MCF 10A (cell line): ENCODE data around the gene ABLIM2. TPM values are rescaled to one million over a fixed set of nuclear protein-coding genes. Genes with fewer than 3 reads are reported as not detected.

Experiments
- BruUV-seq: library from RNA; stranded (reverse); fragments of 400-500 nt; replicated peaks from 2 replicates; lab custom pipeline; 2021; lab: Mats Ljungman, UMichigan
- CTCF ChIA-PET: fragments of 300-600 bp; sonication (Branson Sonifier 250); formaldehyde crosslinking; extraction: SDS; loops from one replicate; lab custom pipeline; 2021; ENCODE audit warnings: antibody characterized with exemption, inconsistent platforms; lab: Yijun Ruan, JAX
- POLR2A ChIA-PET: fragments of 300-600, 350-650 bp; sonication (Branson Sonifier 250); formaldehyde crosslinking; extraction: SDS; loops from one replicate; lab custom pipeline; 2020; ENCODE audit warnings: antibody characterized with exemption, inconsistent platforms; lab: Yijun Ruan, JAX
- DNase-seq: peaks from one replicate; pipeline ENCODE4 v3.0.0-alpha.2; 2018; ENCODE audit not compliant: unreplicated experiment
- H3K27ac Mint-ChIP-seq: one replicate; pipeline ENCODE4 v1.8.0; 2022; ENCODE audit warnings: mild to moderate bottlenecking, low read depth, mixed read lengths; ENCODE audit not compliant: unreplicated experiment
- H3K27me3 Mint-ChIP-seq: one replicate; pipeline ENCODE4 v1.8.0; 2022; ENCODE audit warnings: mixed read lengths; ENCODE audit not compliant: insufficient read depth, unreplicated experiment
- H3K36me3 Mint-ChIP-seq: one replicate; pipeline ENCODE4 v1.8.0; 2022; ENCODE audit warnings: mild to moderate bottlenecking, moderate library complexity, mixed read lengths; ENCODE audit not compliant: insufficient read depth, unreplicated experiment
- H3K4me1 Mint-ChIP-seq: one replicate; pipeline ENCODE4 v1.8.0; 2022; ENCODE audit warnings: mixed read lengths; ENCODE audit not compliant: insufficient read depth, unreplicated experiment
- H3K4me3 Mint-ChIP-seq: one replicate; pipeline ENCODE4 v1.8.0; 2022; ENCODE audit warnings: mild to moderate bottlenecking, moderate library complexity, mixed read lengths; ENCODE audit not compliant: unreplicated experiment
- H3K9me3 Mint-ChIP-seq: one replicate; pipeline ENCODE4 v1.8.0; 2022; ENCODE audit warnings: mixed read lengths; ENCODE audit not compliant: unreplicated experiment
- intact Hi-C: fragments of 100-400 bp; cut with micrococcal nuclease; formaldehyde crosslinking; loops from 2 replicates; pipeline ENCODE4 v1.14.1; 2022
- total RNA-seq: library from RNA; stranded (reverse); gene quantifications from 2 replicates; pipeline ENCODE4 v1.2.3, GENCODE V29; 2022
- TF ChIP-seq, protein P1 (sequence below): fragments of 200-600 bp; IDR thresholded peaks from one replicate; pipeline ENCODE4 v1.8.0; 2022; ENCODE audit warnings: antibody characterized with exemption, mild to moderate bottlenecking; ENCODE audit not compliant: unreplicated experiment

The ABLIM2 gene
- total RNA-seq, 1 experiment from 2014 or later = 5.3 TPM

DNA sequence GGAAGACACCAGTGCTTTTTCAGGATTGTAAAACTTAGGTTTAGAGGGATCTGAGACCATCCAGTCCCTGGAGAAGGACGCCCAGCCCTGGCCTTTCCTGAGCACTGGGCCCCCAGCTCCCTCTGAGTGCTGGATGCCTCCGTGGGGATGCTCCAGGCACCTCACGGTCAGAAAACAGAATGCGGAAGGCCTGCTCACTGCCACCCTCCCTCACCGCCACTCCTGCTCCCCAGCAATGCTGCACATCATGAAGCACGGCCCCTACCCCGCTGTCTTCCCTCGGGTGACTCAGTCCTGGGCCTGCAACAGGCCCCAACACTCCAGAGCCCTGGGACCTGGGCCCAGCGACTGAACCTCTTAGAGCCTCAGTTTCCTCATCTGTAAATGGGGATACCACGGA is 26.2 kb downstream of the ABLIM2 start:
- no peak overlapping the region for H3K4me3 Mint-ChIP-seq
- TF ChIP-seq, protein P1, sequence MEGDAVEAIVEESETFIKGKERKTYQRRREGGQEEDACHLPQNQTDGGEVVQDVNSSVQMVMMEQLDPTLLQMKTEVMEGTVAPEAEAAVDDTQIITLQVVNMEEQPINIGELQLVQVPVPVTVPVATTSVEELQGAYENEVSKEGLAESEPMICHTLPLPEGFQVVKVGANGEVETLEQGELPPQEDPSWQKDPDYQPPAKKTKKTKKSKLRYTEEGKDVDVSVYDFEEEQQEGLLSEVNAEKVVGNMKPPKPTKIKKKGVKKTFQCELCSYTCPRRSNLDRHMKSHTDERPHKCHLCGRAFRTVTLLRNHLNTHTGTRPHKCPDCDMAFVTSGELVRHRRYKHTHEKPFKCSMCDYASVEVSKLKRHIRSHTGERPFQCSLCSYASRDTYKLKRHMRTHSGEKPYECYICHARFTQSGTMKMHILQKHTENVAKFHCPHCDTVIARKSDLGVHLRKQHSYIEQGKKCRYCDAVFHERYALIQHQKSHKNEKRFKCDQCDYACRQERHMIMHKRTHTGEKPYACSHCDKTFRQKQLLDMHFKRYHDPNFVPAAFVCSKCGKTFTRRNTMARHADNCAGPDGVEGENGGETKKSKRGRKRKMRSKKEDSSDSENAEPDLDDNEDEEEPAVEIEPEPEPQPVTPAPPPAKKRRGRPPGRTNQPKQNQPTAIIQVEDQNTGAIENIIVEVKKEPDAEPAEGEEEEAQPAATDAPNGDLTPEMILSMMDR = no peak
- H3K4me1 Mint-ChIP-seq = no peaks in the 10 kb centered on the region
- no peak for DNase-seq
- H3K27me3 Mint-ChIP-seq = peaks cover 16% of the 10 kb centered on the region
- H3K9me3 Mint-ChIP-seq = no peaks in the 10 kb centered on the region
- no TSS peak for BruUV-seq
- ChIA-PET POLR2A (no interaction called here), CTCF (interaction anchor here (0.6 to 0.7 kb wide), 2 partner anchors 47 to 258 kb away, joined by 3 to 6 read pairs; no protein-coding TSS in a partner anchor)
- H3K27ac Mint-ChIP-seq = no peak overlapping the region
- peaks cover 13% of the 10 kb centered on the region for H3K36me3 Mint-ChIP-seq
- intact Hi-C loops = no loop called here

DNA sequence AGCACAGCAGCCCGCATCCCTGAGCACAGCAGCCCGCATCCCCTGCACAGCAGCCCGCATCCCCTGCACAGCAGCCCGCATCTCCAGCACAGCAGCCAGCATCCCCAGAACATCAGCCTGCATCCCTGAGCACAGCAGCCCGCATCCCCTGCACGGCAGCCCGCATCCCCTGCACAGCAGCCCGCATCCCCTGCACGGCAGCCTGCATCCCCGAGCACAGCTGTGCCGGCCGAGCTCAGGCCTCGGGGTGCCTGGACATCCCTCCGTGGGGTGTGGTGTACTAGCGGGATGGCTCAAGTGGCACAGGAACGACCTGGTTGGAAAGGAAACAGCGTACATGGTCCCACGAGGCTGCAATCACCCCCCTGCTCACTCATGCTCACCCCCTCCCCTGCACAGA is 26.8 kb downstream of the ABLIM2 start:
- no peak overlapping the region for H3K4me3 Mint-ChIP-seq
- peaks cover 13% of the 10 kb centered on the region for H3K36me3 Mint-ChIP-seq
- DNase-seq = no peak
- no peaks in the 10 kb centered on the region for H3K9me3 Mint-ChIP-seq
- intact Hi-C loops = no loop called here
- ChIA-PET CTCF (interaction anchor here (0.7 kb wide), 1 partner anchor 258 kb away, joined by 6 read pairs; no protein-coding TSS in a partner anchor), POLR2A (no interaction called here)
- no peak overlapping the region for H3K27ac Mint-ChIP-seq
- peaks cover 16% of the 10 kb centered on the region for H3K27me3 Mint-ChIP-seq
- no TSS peak for BruUV-seq
- H3K4me1 Mint-ChIP-seq = no peaks in the 10 kb centered on the region
- TF ChIP-seq, protein P1 = no peak

DNA sequence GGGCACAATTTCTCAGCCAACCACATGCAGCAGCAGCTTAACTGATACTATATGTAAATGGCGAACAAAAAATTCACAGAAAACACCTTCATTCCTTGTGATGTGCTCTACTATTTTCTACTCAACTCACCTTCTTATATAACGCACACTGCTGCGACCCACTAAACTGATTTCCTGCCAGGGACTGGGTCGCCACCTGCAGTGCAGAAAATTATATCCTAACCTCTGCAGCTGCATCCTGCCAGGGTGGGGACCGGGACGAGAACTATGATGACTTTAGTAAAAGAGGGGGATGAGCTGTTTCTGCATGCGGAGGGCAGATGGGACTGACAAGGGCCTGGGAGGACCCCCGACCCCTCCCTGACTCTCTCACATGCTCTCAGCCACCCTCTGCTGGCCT is 27.4 kb downstream of the ABLIM2 start:
- Mint-ChIP-seq H3K27ac (no peak overlapping the region), H3K4me3 (no peak overlapping the region), H3K9me3 (no peaks in the 10 kb centered on the region), H3K27me3 (peaks cover 16% of the 10 kb centered on the region), H3K36me3 (peaks cover 13% of the 10 kb centered on the region), H3K4me1 (no peaks in the 10 kb centered on the region)
- ChIA-PET CTCF (no interaction called here), POLR2A (interaction anchor here (0.7 kb wide), 1 partner anchor 36 kb away, joined by 3 read pairs; no protein-coding TSS in a partner anchor)
- intact Hi-C loops = no loop called here
- TF ChIP-seq, protein P1 = no peak
- no peak for DNase-seq
- BruUV-seq = no TSS peak

DNA sequence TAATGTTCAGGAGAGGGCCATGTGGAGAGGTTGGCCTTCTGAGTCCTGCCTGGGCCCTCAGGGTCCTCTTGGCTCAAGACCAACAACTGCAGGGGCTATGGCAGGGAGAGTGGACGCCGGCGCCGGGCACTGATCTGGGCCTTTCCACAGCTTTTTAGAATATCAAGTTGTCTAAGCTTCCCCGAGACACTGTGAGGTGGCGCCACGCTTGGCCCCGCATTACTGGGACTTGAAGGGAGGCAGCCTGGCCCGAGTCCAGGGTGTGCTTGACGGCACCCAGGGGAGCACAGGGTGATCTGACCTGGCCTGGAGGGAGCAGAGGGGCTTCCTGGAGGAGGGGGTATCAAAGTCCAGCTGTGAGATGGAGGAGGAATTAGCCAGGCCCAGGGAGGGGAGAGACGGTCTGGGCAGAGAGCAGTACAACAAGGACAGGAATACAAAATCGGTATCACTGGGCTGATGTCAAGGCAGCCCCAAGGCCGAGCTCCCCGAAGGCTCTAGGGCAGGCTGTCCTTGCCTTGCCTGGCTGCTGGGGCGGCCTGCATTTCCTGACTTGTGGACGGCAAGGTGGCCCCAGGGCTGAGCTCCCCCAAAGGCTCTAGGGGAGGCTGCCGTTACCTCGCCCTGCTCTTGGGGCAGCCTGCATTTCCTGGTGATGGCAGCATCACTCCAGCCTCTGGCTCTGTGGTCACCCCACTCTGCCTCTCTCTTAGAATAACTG is 28.1 kb downstream of the ABLIM2 start:
- TF ChIP-seq, protein P1 = no peak
- BruUV-seq = no TSS peak
- intact Hi-C loops = no loop called here
- no peaks in the 10 kb centered on the region for H3K9me3 Mint-ChIP-seq
- ChIA-PET CTCF (interaction anchor here (0.6 kb wide), 1 partner anchor 38 kb away, joined by 3 read pairs; no protein-coding TSS in a partner anchor), POLR2A (interaction anchor here (0.7 kb wide), 1 partner anchor 35 kb away, joined by 3 read pairs; no protein-coding TSS in a partner anchor)
- peaks cover 16% of the 10 kb centered on the region for H3K27me3 Mint-ChIP-seq
- H3K27ac Mint-ChIP-seq = no peak overlapping the region
- peaks cover 17% of the 10 kb centered on the region for H3K36me3 Mint-ChIP-seq
- DNase-seq = no peak
- no peak overlapping the region for H3K4me3 Mint-ChIP-seq
- H3K4me1 Mint-ChIP-seq = no peaks in the 10 kb centered on the region
